Stimulated activated CD4-positive, alpha-beta T cell treated with anti-CD3 and anti-CD28 coated beads, Interleukin-1b, Interleukin-23, amount 100 ng/mL, for 24 hours (primary cell): ENCODE data around the gene ARSI.
"Not testable (repeated sequence)": the region's sequence is repeated elsewhere in the genome, so short reads cannot be mapped to it uniquely, and the experiment has no call there.

Experiments
- DNase-seq, 4 experiments: peaks; one replicate each; pipeline ENCODE4 v3.0.0-alpha.2; 2020; ENCODE audit warnings: low read depth in 4 of 4, low spot score in 1 of 4

The ARSI gene

GRCh38 chr5:150248946-150249345, 53.8 kb downstream of the ARSI start:
- no peak for DNase-seq

GRCh38 chr5:150248493-150248892, 54.2 kb downstream of the ARSI start:
- DNase-seq = not testable (repeated sequence)

DNA sequence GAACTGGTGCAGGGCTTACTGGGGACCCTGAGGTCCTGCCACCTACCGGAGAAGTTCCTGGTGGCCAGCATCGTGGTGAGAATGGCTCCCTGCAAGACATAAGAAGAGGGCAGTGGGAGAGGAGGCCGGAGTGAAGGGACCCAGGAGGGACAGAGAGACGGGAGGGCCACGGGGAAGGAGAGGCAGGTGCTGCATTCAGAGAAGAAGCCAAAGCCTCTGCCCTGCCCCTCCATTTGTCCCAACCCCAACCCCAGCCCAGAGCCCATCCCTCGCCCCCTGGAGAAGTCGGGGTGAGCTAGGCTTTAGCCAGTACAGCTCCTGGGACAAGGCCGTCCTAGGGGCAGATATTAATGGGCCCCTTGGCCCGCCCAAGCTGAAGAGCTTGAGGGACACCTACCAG, 55.0 kb downstream of the ARSI start:
- DNase-seq = no peak

- no peak for DNase-seq
Measured at GRCh38 chr5:150246835-150247234, 55.9 kb downstream of the ARSI start.

- no peak for DNase-seq
Measured at GRCh38 chr5:150246429-150246828, 56.3 kb downstream of the ARSI start.
